Right lobe of liver (tissue), 4 donors: Measurements from ENCODE around the gene IDNK.

Experiments used
- POLR2A ChIP-seq: fragments of 450-650 bp; IDR thresholded peaks from one replicate; pipeline ENCODE4 v1.6.1; 2017; ENCODE audit warnings: antibody characterized with exemption, mild to moderate bottlenecking
- TF ChIP-seq, protein P1 (sequence below), 4 donors: fragments of 200-600 bp in 3 of 4; fragments of 450-650 bp in 1 of 4; IDR thresholded peaks; one replicate each; pipeline versions ENCODE4 v1.5.1 to v1.8.0; 2016 to 2022; ENCODE audit warnings: antibody characterized with exemption in 4 of 4, mild to moderate bottlenecking in 2 of 4
- donor health status: DM: no; HTN: no; CAD: no.
- donor health status: DM: no; HTN: no; CAD: no.
- donor health status: DM: no; HTN: yes; CAD: no.

DNA sequence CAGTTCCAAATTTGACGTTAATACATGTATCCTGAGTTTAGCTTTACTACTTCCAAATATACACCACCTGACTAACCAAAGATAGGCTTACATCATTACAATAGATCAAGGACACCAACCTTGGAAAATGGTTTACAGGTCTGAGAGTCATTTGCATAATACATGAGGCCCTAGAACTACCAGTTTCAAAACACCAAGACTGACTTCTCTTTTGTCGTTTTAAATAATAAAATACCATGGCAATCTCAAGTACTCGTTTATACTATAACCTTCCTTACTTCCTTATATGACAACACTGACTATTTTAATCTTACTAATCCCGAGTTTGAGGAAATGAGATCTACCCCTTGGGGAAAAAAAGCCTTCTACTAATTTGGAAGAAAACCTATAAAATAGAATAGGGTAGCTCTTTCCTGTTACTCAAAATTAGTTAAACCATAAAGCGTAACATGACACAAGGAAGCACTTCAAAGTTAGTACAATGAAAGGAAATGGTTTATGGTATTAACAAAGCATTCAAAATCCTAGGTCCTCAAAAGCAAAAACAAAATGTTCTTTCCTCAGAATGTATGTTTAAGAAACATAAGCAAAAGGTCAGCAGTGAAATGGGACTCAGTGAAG is 42.7 kb downstream of the IDNK start:
- TF ChIP-seq, protein P1, sequence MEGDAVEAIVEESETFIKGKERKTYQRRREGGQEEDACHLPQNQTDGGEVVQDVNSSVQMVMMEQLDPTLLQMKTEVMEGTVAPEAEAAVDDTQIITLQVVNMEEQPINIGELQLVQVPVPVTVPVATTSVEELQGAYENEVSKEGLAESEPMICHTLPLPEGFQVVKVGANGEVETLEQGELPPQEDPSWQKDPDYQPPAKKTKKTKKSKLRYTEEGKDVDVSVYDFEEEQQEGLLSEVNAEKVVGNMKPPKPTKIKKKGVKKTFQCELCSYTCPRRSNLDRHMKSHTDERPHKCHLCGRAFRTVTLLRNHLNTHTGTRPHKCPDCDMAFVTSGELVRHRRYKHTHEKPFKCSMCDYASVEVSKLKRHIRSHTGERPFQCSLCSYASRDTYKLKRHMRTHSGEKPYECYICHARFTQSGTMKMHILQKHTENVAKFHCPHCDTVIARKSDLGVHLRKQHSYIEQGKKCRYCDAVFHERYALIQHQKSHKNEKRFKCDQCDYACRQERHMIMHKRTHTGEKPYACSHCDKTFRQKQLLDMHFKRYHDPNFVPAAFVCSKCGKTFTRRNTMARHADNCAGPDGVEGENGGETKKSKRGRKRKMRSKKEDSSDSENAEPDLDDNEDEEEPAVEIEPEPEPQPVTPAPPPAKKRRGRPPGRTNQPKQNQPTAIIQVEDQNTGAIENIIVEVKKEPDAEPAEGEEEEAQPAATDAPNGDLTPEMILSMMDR (IDR thresholded peaks at IDR 0.05) = no peak
- TF ChIP-seq POLR2A = no peak
